Measurements from ENCODE around the gene FADS3. TPM values are rescaled to one million over a fixed set of nuclear protein-coding genes. Genes with fewer than 3 reads are reported as not detected.

Gene FADS3
- total RNA-seq, 1 experiment from 2014 or later, result 67.9 TPM

GRCh38 chr11:61900251-61900650 is 8.9 kb upstream of the FADS3 start:
- no peaks in the 10 kb centered on the region for H3F3A ChIP-seq (ENCODE audit: low read length, unreplicated experiment)
- no peak overlapping the region for H2AFZ ChIP-seq (ENCODE audit: low read length)
- no peak overlapping the region for H3K4me2 ChIP-seq (ENCODE audit: low read length)
- DNase-seq (no peak), ATAC-seq (no peak)
- no peak overlapping the region for H3K4me3 ChIP-seq (ENCODE audit: low read length)
- no peaks in the 10 kb centered on the region for H3K36me3 ChIP-seq (ENCODE audit: low read depth, low read length)
- no peaks in the 10 kb centered on the region for H3K4me1 ChIP-seq (ENCODE audit: insufficient read depth, low read length)
- POLR2A ChIA-PET (ENCODE audit: unreplicated experiment), result no interaction called here
- BruUV-seq (replicated peaks), result no TSS peak
- CTCF ChIA-PET, result interaction anchor here (0.6 to 3.6 kb wide), 4 partner anchors 48 to 1013 kb away, joined by 3 to 41 read pairs (median 13); no protein-coding TSS in a partner anchor
- TF ChIP-seq EZH2 (IDR thresholded peaks at IDR 0.05; ENCODE audit: low read length, unreplicated experiment), result no peak
- TF ChIP-seq EZH2phosphoT487 (IDR thresholded peaks at IDR 0.05; ENCODE audit: borderline replicate concordance, low read length), result no peak
- TF ChIP-seq, protein P1, sequence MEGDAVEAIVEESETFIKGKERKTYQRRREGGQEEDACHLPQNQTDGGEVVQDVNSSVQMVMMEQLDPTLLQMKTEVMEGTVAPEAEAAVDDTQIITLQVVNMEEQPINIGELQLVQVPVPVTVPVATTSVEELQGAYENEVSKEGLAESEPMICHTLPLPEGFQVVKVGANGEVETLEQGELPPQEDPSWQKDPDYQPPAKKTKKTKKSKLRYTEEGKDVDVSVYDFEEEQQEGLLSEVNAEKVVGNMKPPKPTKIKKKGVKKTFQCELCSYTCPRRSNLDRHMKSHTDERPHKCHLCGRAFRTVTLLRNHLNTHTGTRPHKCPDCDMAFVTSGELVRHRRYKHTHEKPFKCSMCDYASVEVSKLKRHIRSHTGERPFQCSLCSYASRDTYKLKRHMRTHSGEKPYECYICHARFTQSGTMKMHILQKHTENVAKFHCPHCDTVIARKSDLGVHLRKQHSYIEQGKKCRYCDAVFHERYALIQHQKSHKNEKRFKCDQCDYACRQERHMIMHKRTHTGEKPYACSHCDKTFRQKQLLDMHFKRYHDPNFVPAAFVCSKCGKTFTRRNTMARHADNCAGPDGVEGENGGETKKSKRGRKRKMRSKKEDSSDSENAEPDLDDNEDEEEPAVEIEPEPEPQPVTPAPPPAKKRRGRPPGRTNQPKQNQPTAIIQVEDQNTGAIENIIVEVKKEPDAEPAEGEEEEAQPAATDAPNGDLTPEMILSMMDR (conservative IDR thresholded peaks at IDR 0.05; ENCODE audit: low read depth, low read length), result no peak
- no peaks in the 10 kb centered on the region for H3K9me2 ChIP-seq (replicated peaks; ENCODE audit: low read length)
- no peak overlapping the region for H3K27ac ChIP-seq (ENCODE audit: low read length)
- no peaks in the 10 kb centered on the region for H3K79me2 ChIP-seq (ENCODE audit: low read length)
- intact Hi-C loops (cut with micrococcal nuclease), result no loop called here
- H4K20me1 ChIP-seq (ENCODE audit: low read length), result no peaks in the 10 kb centered on the region
- H3K9ac ChIP-seq (ENCODE audit: low read length), result no peak overlapping the region
- H3K9me3 ChIP-seq (ENCODE audit: low read length), result no peaks in the 10 kb centered on the region
- H3K27me3 ChIP-seq (ENCODE audit: low read length), result no peaks in the 10 kb centered on the region

GRCh38 chr11:61899146-61899841 is 7.9 kb upstream of the FADS3 start:
- no peaks in the 10 kb centered on the region for H3K4me1 ChIP-seq (ENCODE audit: insufficient read depth, low read length)
- no peaks in the 10 kb centered on the region for H4K20me1 ChIP-seq (ENCODE audit: low read length)
- no peaks in the 10 kb centered on the region for H3K79me2 ChIP-seq (ENCODE audit: low read length)
- no peaks in the 10 kb centered on the region for H3K9me2 ChIP-seq (replicated peaks; ENCODE audit: low read length)
- H3K27me3 ChIP-seq (ENCODE audit: low read length), result no peaks in the 10 kb centered on the region
- no peak overlapping the region for H3K4me3 ChIP-seq (ENCODE audit: low read length)
- H2AFZ ChIP-seq (ENCODE audit: low read length), result peak overlapping the region; percentile 57
- H3K9ac ChIP-seq (ENCODE audit: low read length), result no peak overlapping the region
- ChIA-PET CTCF (interaction anchor here (0.5 to 3.6 kb wide), 8 partner anchors 48 to 209 kb away, joined by 3 to 41 read pairs (median 8); no protein-coding TSS in a partner anchor), POLR2A (ENCODE audit: unreplicated experiment) (interaction anchor here (0.7 kb wide), 1 partner anchor 68 kb away, joined by 7 read pairs; the partner anchor contains the start of gene FTH1)
- intact Hi-C loops (cut with micrococcal nuclease), result loop anchor here (1.0 to 5.0 kb wide), 6 partner anchors 48 to 209 kb away; no protein-coding TSS in a partner anchor
- no peak overlapping the region for H3K4me2 ChIP-seq (ENCODE audit: low read length)
- TF ChIP-seq, protein P1 (conservative IDR thresholded peaks at IDR 0.05; ENCODE audit: low read depth, low read length), result peak; percentile 99
- TF ChIP-seq EZH2 (IDR thresholded peaks at IDR 0.05; ENCODE audit: low read length, unreplicated experiment), result no peak
- H3K36me3 ChIP-seq (ENCODE audit: low read depth, low read length), result no peaks in the 10 kb centered on the region
- H3K27ac ChIP-seq (ENCODE audit: low read length), result no peak overlapping the region
- no peaks in the 10 kb centered on the region for H3F3A ChIP-seq (ENCODE audit: low read length, unreplicated experiment)
- DNase-seq, result peak; percentile 94
- no peaks in the 10 kb centered on the region for H3K9me3 ChIP-seq (ENCODE audit: low read length)
- peak; percentile 85 for ATAC-seq
- no TSS peak for BruUV-seq (replicated peaks)

- H3K9me2 ChIP-seq (replicated peaks; ENCODE audit: low read length), result no peaks in the 10 kb centered on the region
- no peak overlapping the region for H3K27ac ChIP-seq (ENCODE audit: low read length)
- no peaks in the 10 kb centered on the region for H3K79me2 ChIP-seq (ENCODE audit: low read length)
- no peak overlapping the region for H2AFZ ChIP-seq (ENCODE audit: low read length)
- H3K4me1 ChIP-seq (ENCODE audit: insufficient read depth, low read length), result no peaks in the 10 kb centered on the region
- CTCF ChIA-PET, result interaction anchor here (1.3 to 3.6 kb wide), 5 partner anchors 49 to 210 kb away, joined by 10 to 41 read pairs (median 22); no protein-coding TSS in a partner anchor
- H3K27me3 ChIP-seq (ENCODE audit: low read length), result no peaks in the 10 kb centered on the region
- H3K36me3 ChIP-seq (ENCODE audit: low read depth, low read length), result no peaks in the 10 kb centered on the region
- ATAC-seq (no peak), DNase-seq (no peak)
- no peak overlapping the region for H3K4me2 ChIP-seq (ENCODE audit: low read length)
- no TSS peak for BruUV-seq (replicated peaks)
- TF ChIP-seq, protein P1 (conservative IDR thresholded peaks at IDR 0.05; ENCODE audit: low read depth, low read length), result no peak
- no peak for TF ChIP-seq EZH2 (IDR thresholded peaks at IDR 0.05; ENCODE audit: low read length, unreplicated experiment)
- no peak for TF ChIP-seq EZH2phosphoT487 (IDR thresholded peaks at IDR 0.05; ENCODE audit: borderline replicate concordance, low read length)
- H3K9ac ChIP-seq (ENCODE audit: low read length), result no peak overlapping the region
- intact Hi-C loops (cut with micrococcal nuclease), result loop anchor here (2.0 to 5.0 kb wide), 2 partner anchors 64 to 101 kb away; no protein-coding TSS in a partner anchor
- no peaks in the 10 kb centered on the region for H4K20me1 ChIP-seq (ENCODE audit: low read length)
- no peaks in the 10 kb centered on the region for H3K9me3 ChIP-seq (ENCODE audit: low read length)
- no peaks in the 10 kb centered on the region for H3F3A ChIP-seq (ENCODE audit: low read length, unreplicated experiment)
- H3K4me3 ChIP-seq (ENCODE audit: low read length), result no peak overlapping the region
- POLR2A ChIA-PET (ENCODE audit: unreplicated experiment), result no interaction called here
Measured at GRCh38 chr11:61898247-61898582, 6.9 kb upstream of the FADS3 start.
